ENCODE data around the gene XRCC6. TPM values are rescaled to one million over a fixed set of nuclear protein-coding genes. Genes with fewer than 3 reads are reported as not detected.
"Not testable (repeated sequence)": the region's sequence is repeated elsewhere in the genome, so short reads cannot be mapped to it uniquely, and the experiment has no call there.

XRCC6 gene
- total and polyA plus RNA-seq, 2 of the 4 experiments (the other 2 are of a cell fraction): 202 to 401 TPM

DNA sequence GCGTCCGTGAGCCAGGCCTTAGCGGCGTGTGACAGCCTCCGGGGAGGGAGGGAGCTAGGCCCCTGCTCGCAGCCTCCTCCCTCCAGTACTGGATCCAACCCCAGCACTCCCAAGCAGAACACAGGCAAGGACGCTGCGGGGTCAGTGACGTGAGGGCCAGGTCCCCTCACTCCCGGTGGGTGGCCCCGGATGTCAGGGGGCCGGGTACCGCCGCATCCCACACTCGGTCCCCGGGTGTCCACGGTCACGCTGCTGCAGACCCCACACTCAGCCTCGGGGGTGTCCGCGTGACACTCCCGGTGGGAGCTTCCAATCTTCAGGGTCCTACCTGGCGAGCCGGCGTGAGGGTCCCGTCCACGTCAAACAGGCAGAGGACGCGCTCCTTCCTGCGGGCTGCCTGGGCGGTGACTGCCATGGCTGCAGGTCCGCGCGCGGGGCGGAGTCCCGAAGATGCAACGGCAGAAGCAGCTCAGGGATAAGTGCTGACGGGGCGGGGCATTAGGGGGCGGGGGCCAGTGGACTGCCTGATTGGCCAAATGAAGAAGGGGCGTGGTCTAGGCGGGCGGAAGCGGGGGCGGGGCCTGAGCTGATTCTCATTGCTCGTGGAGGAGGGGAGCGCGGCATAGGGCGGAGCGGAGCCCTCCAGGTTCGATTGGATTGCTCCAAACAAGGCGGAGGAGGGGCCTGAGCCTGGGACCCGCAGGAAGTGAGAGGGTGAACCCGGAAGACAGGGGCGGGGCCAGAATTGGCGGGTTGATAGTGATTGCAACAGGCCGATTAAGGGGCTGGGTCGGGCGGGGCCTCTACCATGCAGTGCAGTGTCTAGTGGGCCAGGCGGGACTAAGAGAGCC lies 31.5 kb upstream of the XRCC6 start, which contains the start of gene PMM1 (continued):
- TF ChIP-seq CEBPB (IDR thresholded peaks at IDR 0.05; ENCODE audit: low read depth, low read length) (peak; percentile 93), NFE2L2 (IDR thresholded peaks at IDR 0.05; ENCODE audit: low read depth, low read length) (0 out of 2 replicates have a peak, but pooled peaks have one; percentile 4), MXI1 (IDR thresholded peaks at IDR 0.05; ENCODE audit: borderline replicate concordance, low read depth, low read length) (no peak)

DNA sequence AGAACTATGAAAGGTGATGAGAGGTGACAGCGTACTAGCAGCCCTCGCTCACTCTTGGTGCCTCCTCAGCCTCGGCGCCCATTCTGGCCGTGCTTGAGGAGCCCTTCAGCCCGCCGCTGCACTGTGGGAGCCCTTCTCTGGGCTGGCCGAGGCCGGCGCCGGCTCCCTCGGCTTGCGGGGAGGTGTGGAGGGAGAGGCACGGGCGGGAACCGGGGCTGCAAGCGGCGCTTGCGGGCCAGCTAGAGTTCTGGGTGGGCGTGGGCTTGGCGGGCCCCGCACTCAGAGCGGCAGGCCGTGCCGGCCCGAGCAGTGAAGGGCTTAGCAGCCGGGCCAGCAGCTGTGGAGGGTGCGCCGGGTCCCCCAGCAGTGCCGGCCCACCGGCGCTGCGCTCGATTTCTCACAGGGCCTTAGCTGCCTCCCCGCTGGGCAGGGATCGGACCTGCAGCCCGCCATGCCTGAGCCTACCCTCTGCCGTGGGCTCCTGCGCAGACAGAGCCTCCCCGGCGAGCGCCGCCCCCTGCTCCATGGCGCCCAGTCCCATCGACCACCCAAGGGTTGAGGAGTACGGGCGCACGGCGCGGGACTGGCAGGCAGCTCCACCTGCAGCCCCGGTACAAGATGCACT lies 27.6 kb upstream of the XRCC6 start:
- POLR2A ChIA-PET (ENCODE audit: unreplicated experiment); H3K4ac ChIP-seq (ENCODE audit: low read depth, low read length); H3K14ac ChIP-seq (replicated peaks; ENCODE audit: low read depth, low read length); H4K91ac ChIP-seq (ENCODE audit: insufficient read depth, low read depth, low read length); intact Hi-C loops (cut with micrococcal nuclease); H3K4me3 ChIP-seq (ENCODE audit: insufficient read depth, low read depth, low read length); H3K27ac ChIP-seq (ENCODE audit: insufficient read depth, low read length); H3K9ac ChIP-seq (ENCODE audit: low read depth, low read length); H3K4me2 ChIP-seq (ENCODE audit: low read depth, low read length); ATAC-seq (ENCODE audit: low read depth); H3K9me1 ChIP-seq (ENCODE audit: insufficient read depth, low read length); DNase-seq; H2BK20ac ChIP-seq (ENCODE audit: low read depth, low read length); dilution Hi-C loops (cut with HindIII; ENCODE audit: low sequenced_read_pairs, unreplicated experiment); BruUV-seq (replicated peaks); H3K36me3 ChIP-seq (ENCODE audit: control insufficient read depth, insufficient read depth, low read length); H3K9me3 ChIP-seq (ENCODE audit: control insufficient read depth, insufficient read depth, low read length); H2AFZ ChIP-seq (replicated peaks; ENCODE audit: low read length, poor library complexity); H2BK120ac ChIP-seq (ENCODE audit: low read depth, low read length); H2BK5ac ChIP-seq (ENCODE audit: low read depth, low read length, poor library complexity, severe bottlenecking); H2AK9ac ChIP-seq (replicated peaks; ENCODE audit: low read depth, low read length, poor library complexity); H2BK15ac ChIP-seq (ENCODE audit: low read depth, low read length); H3K23ac ChIP-seq (ENCODE audit: low read depth, low read length); in situ Hi-C loops (cut with MboI; ENCODE audit: low sequenced_read_pairs); H4K8ac ChIP-seq (ENCODE audit: low read depth in 2 of 2, low read length in 2 of 2); H3K27me3 ChIP-seq (ENCODE audit: control insufficient read depth, insufficient read depth, low read length); H3K56ac ChIP-seq (ENCODE audit: extremely low read depth, insufficient read depth, low read length); H3K18ac ChIP-seq (ENCODE audit: low read depth, low read length); CTCF ChIA-PET; H4K5ac ChIP-seq (ENCODE audit: low read depth, low read length); H2AK5ac ChIP-seq (ENCODE audit: low read depth, low read length): not testable (repeated sequence)
- WGBS, 2 experiments (ENCODE audit: extremely low coverage in 2 of 2, insufficient read length in 1 of 2): 96% methylated on average over 8 of the region's 51 CpGs; no CpG with 5 or more reads in 1 of the 2 experiments
- peaks cover 15% of the 10 kb centered on the region for H3K4me1 ChIP-seq (ENCODE audit: control insufficient read depth, insufficient read depth, low read length)
- H3K79me1 ChIP-seq (ENCODE audit: low read depth in 1 of 2, low read length in 2 of 2): peaks cover 4 to 35% of the 10 kb centered on the region in 2 experiments
- peaks cover 11% of the 10 kb centered on the region for H4K20me1 ChIP-seq (ENCODE audit: insufficient read depth, low read length)
